Middle frontal gyrus (tissue), 1 donor: ENCODE data around the gene ALKBH8.
"Not testable (repeated sequence)": the region's sequence is repeated elsewhere in the genome, so short reads cannot be mapped to it uniquely, and the experiment has no call there.

ENCODE experiments used
- DNase-seq: peaks from one replicate; pipeline ENCODE4 v3.0.0-alpha.2; 2015; ENCODE audit warnings: low spot score; ENCODE audit errors: extremely low spot score

The ALKBH8 gene

DNA sequence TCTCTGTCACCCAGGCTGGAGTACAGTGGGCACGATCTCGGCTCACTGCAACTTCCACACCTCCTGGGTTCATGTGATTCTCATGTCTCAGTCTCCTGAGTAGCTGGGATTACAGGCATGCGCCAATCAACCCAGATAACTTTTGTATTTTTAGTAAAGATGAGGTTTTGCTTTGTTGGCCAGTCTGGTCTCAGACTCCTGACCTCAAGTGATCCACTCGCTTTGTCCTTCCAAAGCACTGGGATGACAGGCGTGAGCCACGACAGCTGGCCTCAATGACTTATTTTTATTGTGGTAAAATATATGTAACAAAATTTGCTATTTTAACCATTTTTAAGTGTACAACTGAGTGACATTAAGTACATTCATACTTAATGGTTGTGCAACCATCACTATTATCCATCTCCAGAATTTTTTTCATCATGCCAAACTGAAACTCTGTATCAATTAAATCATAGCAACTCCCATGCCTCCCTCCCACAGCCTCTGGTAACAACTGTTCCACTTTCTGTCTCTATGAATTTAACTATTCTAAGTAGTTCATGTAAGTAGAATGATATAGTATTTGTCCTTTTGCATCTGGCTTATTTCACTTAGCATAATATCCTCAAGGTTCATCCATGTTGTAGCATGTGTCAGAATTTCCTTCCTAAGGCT is 57.2 kb downstream of the ALKBH8 start:
- no peak for DNase-seq

DNA sequence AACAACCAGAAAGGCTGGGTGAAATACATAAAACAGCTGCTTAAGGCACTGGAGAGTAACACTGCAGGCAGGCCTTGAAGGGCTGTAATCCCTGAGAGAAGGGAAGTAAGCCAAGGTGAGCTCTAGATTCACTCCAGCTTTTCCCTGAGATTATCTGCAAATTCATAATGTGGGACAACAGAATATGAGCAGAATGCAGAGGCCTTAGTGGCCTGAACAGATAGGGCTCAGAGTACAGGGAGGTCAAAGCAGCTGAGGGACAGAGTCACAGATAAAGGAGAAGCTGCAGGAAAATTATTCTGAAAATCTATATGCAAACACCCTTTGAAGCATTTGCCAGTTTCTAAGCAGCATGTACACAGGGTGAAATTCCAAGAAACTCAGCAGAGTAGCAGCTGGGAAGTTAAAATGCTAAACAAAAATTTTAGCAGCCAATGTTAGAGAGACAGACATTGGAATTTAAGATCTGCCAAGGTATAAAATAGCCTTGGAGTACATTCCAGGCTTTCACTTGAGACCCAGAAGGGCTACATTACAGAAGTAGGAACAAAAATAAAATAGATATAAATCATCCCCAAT is 59.8 kb downstream of the ALKBH8 start:
- no peak for DNase-seq

DNA sequence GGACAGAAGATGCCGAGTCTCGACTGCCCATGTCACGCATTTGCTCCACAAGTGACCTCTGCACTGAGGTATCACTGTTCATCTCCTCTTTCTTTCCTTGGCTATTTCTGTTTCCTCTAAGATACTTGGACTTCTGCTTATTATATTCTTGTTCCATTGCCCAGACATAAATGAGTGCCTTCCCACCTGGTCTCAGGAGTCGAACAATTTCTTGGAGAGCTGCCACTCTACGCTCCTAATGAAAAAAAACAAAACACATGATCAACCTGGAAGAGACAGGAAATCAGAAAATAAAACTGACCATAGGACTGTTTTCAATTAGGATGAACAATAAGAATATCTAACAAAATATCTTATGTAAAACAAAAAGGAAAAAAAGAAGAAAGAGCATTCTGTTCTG is 60.6 kb downstream of the ALKBH8 start:
- no peak for DNase-seq

DNA sequence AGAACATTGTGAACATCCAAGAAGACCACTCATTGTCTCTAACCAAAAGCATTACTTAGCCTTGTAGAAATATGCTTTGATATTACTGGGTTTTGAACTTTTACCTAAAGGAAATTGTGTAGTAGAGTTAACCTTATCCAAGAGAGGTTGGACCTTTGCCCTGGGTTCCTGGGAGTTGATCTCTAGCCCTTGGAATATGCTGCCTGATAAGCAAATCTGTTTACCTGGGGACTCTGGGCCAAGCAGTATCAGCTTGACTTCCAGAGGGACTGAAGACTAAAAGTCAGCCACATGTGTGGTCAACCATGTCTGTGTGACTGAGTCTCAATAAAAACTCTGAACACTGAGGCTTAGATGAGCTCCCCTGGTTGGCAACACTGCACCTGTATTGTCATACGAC is 63.8 kb downstream of the ALKBH8 start:
- DNase-seq: no peak

DNA sequence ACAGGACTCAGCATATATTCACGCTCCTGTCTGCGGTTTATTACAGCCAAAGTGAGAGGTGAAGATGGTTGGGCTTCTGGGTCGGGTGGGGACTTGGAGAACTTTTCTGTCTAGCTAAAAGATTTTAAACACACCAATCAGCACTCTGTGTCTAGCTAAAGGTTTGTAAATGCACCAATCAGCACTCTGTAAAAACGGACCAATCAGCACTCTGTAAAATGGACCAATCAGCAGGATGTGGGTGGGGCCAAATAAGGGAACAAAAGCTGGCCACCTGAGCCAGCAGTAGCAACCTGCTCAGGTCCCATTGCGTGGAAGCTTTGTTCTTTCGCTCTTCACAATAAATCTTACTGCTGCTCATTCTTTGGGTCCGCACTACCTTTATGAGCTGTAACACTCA is 68.2 kb downstream of the ALKBH8 start:
- not testable (repeated sequence) for DNase-seq

DNA sequence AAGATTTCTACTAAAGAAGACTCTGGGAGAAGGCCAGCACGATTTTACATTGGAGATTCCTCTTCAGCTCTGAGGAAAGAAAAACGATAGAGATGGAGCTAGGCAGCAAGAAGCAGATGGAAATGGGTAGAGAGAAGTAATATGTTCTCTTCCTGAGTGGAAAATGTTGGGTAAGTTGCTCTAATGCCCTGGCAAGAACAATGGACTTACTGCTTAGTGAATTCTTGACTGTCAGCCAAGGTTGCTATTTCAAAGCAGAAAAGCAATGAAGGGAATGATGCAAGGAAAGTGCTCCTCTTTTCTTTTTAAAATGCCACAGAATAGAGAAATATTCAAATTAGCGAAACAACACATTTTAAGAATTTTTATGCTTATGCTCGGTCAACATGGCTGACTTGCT is 69.5 kb downstream of the ALKBH8 start:
- DNase-seq: no peak

DNA sequence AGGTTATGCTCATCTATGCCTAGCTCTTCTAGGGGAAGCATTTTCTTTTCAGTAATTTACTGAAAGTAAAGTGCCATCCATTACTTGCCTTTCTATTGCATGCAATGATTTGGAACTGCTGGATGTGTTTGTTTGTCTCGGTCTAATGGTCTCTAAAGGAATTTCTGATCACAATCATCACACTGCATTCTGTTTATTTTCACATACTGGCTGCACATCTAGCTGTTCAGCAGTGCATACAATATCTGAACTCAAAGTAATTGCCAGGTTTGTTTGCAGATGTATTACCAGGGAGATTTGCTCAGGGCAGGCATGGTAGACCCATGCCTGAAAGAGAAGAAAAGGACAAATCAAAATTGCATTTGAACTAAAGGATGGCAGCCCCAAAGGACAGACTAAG is 71.5 kb downstream of the ALKBH8 start:
- DNase-seq: no peak

DNA sequence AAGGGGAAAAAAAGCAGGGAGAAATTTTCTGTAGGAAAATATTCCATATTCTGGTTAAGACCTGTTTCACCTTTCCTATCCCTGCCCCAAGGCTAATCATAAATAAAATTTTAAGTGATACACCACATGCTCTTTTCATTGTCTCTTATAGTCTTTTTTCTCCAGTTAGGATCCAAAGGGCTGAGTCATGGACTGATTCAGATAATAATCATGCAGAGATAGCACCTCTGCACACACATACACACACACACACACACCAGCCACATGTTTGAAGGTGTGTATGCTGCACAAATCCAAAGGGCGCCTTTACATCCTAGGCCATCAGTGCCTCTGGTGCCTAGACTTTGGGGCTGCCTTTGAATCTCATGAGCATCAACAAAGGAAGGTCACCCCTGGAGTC is 72.4 kb downstream of the ALKBH8 start:
- DNase-seq: no peak

DNA sequence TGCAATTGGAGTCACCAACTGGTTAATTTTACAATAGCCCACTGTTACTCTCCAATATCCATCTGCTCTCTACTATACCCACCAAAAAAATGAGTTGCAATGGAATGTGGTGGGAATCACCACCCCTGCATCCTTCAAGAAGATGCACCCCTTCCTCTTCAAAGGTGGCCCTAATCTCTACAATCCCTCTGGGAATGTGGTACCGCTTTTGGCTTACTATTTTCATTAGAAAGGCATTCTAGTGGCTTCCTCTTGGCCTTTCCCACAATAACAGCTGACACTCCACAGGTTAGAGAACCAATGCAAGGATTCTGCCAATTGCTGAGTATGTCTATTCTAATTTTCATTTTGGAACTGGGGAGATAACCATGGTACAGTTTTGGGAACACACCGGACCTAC is 74.7 kb downstream of the ALKBH8 start:
- DNase-seq: no peak

DNA sequence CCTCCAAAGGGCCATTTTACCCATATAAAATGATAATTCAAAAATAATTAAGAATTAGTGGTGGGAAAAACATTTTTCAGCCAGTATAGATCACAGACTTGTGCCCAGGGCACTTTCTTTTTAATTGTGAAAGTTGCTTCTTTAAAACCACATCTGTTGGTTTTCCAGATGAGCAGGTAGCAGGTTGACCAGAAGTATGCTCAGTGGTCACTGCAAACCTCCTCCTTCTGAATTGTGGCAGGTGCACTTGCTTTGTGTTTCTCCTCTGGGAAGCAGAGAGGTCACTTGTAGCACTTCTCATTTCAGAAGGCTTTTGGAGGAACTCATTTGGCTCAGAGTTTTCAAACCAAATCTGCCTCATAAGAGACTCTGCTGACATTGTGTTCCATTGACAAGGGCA is 83.3 kb downstream of the ALKBH8 start:
- DNase-seq: no peak

DNA sequence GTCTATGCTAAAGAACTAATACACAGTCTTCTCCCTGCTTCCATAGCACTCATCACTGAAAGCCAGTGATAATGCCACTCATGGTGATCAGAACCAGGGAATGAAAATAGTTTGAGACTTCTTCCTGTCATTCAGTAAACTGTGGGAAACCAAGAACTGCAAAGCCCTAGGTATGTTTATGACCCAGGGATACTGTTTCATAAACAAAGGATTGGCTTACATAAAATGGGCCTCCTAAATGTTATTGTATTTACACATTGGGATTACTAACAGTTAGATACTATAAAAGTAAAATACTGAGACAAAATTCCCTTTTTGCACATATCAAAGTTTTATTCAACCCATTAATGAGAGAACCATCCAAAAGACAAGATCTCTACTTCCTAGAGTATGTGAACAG is 86.6 kb downstream of the ALKBH8 start:
- DNase-seq: no peak

DNA sequence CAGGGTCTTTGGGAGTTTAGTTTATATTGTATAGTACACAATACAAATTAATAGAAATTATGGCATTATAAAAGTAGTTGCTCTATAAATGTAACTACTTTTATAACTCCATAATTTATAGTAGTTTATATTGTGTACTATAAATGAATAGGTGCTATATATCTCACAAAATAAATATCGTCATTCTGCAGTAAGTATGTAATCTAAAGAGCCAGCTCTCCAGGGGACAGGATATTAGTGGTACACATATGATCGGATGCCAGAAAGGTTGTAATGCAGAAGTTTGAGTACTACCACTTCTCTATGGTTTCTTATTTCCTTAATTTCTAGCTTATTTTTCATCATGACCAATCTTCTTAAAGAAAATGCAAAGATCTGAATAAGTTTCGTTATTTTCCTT is 87.7 kb downstream of the ALKBH8 start:
- DNase-seq: no peak

DNA sequence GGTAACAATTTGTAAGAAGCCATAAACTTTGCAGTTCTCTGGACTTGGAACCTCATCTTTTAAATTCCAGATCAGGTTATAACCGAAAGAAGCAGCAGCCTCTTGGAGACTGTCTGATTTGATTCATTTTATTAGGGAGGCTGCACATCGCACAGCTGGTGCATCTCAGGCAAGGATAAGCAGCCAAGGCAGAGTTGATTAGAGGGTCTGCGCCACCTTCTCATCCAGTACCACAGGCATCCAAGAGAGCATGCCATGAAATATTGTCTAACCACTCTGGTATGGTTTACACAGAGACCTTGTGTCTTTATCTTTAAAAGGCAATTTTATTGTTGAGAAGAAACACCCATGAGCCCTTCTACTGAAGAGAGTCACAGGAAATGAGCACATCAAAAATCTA is 91.7 kb downstream of the ALKBH8 start:
- no peak for DNase-seq

DNA sequence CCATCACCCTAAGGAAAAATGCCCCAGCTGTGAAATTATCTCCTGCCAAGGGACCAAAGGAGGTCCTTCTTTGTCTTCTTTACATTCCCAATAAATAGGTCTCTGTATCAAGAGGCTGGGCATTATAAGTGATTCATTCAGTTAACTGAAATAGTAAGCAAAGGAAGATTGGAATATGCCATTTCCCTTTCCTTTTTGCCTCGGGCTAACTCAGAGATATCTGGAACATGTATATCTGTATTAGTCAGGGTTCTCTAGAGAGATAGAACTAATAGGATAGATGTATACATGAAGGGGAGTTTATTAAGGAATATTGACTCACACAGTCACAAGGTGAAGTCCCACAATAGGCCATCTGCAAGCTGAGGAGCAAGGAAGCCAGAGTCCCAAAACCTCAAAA is 92.6 kb downstream of the ALKBH8 start:
- no peak for DNase-seq

DNA sequence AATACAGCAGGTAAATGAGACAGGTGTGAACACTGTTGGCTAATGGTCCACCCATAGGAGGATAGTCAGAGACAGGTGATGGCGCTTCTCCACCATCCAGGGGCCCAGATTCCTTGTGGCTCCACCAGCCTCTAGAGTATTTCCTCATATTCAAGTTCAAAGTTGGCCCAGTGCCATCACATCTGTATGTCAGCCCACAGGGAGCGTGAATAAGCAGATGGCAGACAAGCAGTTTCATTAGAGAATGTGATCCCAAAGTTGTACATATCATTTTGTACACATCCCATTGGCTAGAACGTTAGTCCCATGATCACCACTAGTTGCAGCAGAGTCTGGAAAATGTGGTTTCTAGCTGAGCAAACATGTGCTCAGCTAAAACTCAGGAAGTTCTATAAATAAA is 96.9 kb downstream of the ALKBH8 start:
- no peak for DNase-seq

DNA sequence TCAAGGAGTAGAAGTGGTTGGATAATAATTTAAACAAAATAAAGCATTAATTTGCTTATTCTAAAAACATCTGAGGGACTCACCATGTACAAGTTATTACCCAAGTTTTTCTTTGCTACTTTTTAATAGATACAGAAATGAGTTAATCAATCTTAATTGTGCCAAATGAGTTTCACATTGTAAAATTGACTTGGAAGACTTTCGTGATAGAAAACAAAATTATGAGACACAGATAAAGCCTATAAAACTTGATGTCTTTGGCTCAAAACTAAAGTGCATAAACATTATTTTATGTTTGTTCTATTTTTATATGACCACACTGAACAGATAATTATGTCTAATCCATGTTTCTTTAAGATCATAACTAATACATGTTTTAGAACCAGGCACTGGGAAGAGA is 97.8 kb downstream of the ALKBH8 start:
- no peak for DNase-seq

DNA sequence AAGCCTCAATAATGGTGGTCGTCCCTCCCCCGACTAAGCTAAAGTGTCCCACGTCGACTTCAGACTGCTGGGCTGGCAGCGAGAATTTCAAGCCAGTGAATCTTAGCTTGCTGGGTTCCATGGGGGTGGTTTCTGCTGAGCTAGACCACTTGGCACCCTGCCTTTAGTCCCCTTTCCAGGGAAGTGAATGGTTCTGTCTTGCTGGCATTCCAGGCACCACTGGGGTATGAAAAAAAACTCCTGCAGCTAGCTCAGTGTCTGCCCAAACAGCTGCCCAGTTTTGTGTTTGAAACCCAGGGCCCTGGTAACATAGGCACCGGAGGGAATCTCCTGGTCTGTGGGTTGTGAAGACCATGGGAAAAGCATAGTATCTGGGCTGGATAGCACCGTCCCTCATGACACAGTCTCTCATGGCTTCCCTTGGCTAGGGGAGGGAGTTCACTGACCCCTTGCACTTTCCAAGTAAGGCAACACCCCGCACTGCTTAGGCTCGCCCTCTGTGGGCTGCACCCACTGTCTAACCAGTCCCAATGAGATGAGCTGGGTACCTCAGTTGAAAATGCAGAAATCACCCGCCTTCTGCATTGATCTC is 99.2 kb downstream of the ALKBH8 start:
- not testable (repeated sequence) for DNase-seq

DNA sequence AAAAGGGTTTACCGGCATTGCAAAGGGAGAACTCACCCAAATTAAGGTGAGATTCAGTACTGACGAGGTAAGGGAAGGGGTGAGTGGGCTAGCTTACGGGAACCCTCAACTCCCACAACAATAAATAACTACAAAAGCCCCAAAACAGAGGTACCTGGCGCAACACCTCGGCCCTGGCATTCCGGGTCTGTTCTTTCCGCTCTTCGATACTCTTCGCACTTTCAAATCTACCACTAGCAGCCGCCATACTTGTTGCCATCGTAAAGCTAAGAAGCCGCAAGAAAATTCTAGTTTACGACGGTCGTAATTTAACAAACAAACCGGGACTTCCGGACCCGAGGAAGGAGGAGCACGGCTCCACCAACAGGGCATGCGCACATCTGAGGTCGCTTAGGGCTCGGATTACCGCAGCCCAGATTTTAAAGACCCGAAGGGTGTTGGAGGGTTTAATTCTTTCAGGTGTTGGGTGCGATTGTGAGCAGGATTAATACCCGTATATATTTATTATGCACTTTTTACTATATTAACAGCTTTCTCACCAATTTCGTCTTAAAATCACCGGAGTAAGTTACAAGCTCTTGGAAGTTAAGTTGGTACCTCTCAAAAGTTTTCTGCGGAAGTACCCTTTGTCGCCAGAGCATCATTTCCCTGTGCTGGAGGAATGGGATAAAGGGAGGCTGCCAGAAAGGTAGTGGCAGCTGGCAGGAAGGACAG is 107.8 kb downstream of the ALKBH8 start, which contains the start of gene CWF19L2:
Gene CWF19L2 (minus strand): TSS at position 268 of the 714 bp plus-strand sequence. CDS start 9 bp downstream, at position 259.
- DNase-seq: peak; percentile 93

DNA sequence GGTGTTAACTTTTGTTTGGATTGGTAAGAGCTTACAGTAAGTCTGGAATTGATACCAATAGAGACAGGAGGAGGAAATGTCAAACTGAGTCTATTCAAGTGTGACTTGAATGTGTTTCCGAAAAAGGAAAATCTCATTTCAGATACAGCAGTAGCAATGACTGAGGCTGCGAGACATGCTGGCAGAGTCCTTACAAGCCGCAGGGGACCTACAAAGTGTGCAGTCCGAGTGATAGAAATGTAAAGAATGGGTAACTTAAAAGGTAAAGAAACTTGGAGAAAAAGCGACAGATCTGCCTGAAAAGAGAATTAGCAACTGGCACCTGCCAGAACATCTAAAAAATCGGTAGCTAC is 108.4 kb downstream of the ALKBH8 start:
- DNase-seq: no peak

DNA sequence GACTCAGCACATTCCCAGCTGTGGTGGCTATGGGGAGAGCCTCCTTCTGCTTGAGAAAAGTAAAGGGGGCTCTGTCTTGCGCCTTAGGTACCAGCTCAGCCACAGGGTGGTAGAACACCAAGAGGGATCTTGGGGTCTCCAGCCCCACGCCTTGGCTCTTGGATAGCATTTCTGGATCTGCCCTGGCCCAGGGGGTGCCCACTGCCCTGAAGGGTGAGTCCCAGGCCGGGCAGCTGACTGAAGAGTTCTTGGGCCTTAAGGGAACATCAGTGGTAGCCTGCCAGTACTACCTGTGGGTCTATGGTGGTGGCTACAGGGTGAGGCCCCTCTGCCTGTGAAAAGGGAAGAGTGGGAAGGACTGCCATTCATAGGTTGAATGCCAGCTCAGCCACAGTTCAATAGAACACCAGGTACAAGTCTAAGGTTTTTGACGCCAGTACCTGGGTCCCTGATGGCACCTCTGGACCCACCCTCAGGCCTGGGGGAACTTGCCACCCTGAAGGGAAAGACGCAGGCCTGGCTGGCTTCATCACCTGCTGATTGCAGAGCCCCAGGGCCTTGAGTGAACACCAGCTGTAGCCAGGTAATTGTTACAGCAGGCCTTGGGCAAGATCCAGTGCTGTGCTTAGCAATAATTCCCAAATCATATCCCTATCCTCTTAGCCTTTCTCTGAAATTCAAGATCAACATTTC is 111.8 kb downstream of the ALKBH8 start:
- DNase-seq: no peak
